ENCODE results near the gene PTGES3.
"Not testable (repeated sequence)": the region's sequence is repeated elsewhere in the genome, so short reads cannot be mapped to it uniquely, and the experiment has no call there.

PTGES3 gene

DNA sequence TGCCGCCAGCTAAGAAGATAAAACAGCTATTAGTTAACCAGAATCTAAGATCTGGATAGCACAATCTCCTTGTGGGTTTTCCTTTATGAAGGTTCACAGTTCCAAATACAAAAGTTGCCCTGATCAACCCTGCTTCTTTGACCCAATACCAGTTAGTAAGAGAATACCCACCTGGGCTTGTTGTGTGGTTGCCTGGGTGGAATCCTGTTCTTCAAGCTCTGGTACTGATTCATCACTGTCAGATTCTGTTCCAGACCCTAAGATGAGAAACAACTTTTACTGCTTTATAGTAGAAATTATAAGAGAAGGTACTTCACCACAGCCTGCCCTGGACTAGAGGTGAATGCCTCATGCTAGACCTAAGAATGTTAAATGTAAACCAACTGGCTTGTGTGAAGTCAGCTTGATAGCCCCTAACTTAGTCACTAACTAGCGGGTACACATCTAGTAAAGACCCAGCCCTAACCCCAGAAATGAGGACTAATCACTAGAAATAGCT is 26.4 kb upstream of the PTGES3 start:
- in situ Hi-C loops (cut with MboI; ENCODE audit: low pct_unique_long_range_greater_than_20kb, low sequenced_read_pairs): no loop called here
- DNase-seq: no peak

DNA sequence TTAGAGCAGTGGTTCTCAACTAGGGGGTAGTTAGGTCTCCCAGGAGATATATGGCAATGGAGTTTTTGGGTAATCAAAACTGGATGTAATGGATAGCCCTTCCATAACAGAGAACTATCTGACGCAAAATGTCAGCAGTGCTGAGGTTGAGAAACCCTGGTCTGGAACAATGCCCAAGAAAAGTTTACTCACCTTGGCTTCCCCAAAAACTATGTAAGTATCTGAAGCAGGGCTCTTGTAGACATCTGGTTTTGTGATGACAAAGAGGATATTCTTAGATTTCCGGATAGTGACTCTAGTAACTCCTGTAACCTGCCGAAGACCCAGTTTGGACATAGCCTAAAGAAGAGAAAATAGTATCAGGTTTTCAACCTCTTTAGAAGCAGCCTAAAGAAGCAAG is 25.3 kb upstream of the PTGES3 start:
- in situ Hi-C loops (cut with MboI; ENCODE audit: low pct_unique_long_range_greater_than_20kb, low sequenced_read_pairs): no loop called here

DNA sequence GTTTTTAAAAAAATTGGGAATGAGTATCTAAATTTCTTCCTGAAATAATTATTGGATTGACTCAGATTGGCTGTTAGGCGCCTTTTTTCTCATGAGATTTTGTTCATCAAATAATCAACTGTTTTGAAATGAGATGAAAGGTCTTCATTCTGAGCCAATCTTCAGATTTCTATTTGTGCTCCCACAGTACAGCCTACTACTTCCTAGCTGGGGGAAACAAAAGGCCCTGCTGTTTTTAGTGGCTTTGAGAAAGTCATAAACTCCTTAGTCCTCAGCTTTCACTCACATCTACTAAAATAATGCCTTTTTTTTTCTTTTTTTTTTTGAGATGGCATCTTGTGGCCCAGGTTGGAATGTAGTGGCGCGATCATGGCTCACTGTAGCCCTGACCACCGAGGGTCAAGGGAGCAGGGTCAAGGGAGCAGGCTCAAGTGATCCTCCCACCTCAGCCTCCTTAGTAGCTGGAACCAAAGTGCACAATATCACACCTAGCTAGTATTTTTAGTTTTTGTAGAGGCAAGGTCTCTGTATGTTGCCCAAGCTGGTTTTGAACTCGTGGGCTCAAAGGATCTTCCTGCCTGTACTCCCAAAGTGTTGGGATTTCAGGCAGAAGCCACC is 21.8 kb upstream of the PTGES3 start:
- in situ Hi-C loops (cut with MboI; ENCODE audit: low pct_unique_long_range_greater_than_20kb, low sequenced_read_pairs): no loop called here
- no peak for DNase-seq

More for the DNA sequence above, 25.3 kb upstream of the PTGES3 start:
- DNase-seq: no peak

DNA sequence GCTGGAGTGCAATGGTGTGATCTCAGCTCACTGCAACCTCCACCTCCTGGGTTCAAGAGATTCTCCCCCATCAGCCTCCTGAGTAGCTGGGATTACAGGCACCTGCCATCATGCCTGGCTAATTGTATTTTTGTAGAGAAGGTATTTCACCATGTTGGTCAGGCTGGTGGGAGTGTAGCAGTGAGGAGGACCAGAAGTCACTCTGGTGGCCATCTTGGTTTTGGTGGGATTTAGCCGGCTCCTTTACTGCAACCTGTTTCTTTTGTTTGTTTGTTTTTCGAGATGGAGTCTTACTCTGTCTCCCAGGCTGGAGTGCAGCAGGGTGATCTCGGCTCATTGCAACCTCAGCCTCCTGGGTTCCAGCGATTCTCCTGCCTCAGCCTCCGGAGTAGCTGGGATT is 16.4 kb upstream of the PTGES3 start:
- in situ Hi-C loops (cut with MboI; ENCODE audit: low pct_unique_long_range_greater_than_20kb, low sequenced_read_pairs); DNase-seq: not testable (repeated sequence)

DNA sequence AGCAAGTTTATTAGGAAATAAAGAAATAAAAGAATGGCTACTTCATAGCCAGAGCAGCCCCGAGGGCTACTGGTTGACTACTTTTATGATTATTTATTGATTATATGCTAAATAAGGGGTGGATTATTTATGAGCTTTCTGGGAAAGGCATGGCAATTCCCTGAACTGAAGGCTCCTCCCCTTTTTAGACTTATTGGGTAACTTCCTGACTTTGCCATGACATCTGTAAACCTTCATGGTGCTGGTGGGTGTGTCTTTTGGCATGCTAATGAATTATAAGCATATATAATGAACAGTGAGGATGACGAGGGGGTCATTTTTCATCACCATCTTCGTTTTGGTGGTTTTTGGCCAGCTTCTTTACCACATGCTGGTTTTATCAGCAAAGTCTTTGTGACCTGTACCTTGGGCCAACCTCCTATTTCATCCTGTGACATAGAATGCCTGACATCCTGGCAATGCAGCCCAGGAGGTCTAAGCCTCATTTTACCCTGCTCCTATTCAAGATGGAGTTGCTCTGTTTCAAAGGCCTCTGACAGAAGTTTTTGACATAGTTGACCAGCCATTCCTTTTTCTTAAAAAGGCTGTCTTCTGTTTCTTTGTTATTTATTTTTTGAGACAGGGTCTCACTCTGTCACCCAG is 11.1 kb upstream of the PTGES3 start:
- in situ Hi-C loops (cut with MboI; ENCODE audit: low pct_unique_long_range_greater_than_20kb, low sequenced_read_pairs): no loop called here
- peak; percentile 79 for DNase-seq

DNA sequence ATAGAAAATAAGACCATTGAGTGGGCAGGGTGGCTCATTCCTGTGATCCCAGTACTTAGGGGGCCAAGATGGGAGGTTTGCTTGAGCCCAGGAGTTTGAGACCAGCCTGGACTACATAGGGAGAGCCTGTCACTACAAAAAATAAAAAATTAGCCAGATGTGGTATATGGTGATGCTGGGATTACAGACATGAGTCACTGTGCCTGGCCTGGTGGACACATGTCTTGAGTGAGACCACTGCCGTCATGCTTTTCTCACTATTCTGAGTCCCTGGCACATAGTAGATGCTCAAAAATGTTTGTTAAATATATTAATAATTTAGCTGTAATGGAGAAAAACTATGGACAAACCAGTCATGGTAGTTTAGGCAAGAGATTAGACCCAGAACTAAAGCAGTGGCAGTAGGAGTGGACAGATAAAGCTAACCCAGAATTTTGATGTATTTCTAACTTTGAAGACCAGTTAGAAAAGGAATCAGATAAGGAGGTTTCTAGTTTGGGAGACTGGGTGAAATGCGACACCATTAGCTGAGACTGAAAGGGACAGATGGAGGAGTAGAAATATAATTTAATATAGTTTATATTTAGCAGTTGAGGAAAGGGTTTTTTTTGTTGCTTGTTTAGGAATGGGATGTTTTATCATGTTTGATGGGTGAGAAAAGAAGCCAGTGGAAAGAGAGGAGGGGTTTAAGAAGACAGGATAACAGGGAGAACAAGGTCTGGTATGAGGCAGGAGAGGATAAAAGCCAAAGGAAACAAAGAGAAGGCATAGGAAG is 7.4 kb upstream of the PTGES3 start:
- DNase-seq: no peak
- in situ Hi-C loops (cut with MboI; ENCODE audit: low pct_unique_long_range_greater_than_20kb, low sequenced_read_pairs): no loop called here

DNA sequence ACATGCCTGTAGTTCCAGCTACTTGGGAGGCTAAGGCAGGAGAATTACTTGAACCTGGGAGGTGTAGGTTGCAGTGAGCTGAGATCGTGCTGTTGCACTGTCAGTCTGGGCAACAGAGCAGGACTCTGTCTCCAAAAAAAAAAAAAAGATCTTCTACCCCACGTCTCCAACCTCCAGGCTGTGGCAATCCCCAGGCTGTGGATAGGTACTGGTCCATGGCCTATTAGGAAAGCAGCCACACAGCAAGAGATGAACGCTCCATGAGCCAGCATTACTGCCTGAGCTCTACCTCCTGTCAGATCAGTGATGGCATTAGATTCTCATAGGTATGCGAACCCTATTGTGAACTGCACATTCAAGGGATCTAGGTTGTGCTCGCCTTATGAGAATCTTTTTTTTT is 6.1 kb upstream of the PTGES3 start:
- no peak for DNase-seq
- in situ Hi-C loops (cut with MboI; ENCODE audit: low pct_unique_long_range_greater_than_20kb, low sequenced_read_pairs): no loop called here

DNA sequence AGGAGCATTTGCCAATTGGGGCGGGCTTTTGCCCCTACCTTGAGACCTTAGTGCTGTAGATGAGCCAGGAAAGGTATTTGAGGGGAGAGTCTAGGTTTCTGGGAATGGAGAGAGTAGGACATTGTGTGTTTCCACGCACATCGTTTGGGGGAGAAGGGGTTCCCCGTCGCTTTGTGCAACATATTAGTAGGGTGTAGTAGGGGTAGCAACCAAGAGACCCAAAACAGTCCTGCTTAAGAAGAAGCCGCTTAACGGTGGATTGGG is 694 bp upstream of the PTGES3 start:
- in situ Hi-C loops (cut with MboI; ENCODE audit: low pct_unique_long_range_greater_than_20kb, low sequenced_read_pairs): no loop called here
- DNase-seq: no peak

DNA sequence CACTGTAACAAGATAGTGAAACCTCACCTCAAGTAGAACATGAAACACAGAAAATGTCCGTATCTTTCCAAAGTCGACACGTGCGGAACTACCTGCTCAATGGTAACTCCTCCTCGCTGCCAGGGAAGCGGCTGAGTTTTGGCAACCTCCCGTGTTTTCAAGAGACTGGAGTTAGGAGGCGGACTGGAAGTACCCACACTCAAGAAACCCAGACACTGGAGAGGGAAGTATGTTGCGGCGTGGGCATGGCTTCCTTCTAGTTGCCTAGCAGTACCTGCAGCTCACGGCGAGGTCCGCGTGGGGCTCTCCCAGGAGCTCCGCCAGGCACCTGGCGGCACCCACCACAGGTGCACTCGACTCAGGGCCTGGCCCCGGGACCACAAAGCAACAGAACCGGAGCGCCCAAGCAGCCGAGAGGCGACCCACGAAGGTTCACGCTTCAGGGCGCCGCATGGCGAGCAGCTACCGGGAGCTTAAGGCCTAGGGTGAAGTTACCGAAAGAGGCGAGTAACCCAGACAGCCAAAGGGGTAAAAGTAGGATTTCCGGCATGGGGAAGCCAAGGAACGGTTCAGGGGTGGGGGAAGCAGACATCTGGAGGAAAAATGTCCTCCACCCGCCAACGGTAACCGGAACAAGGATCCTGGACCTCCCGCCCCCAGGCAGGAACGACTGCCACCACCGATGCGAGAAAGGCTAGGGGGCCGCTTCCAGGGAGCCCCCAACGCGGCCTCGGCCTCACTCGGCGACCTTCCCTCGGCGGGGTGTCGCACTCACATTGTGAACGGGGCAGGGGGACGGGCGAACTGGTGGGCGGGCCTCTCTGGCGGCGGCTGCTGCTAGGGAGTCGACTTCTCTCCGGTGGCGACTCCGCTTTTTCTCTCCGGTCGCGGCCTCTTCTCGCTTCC is 608 bp downstream of the PTGES3 start:
- DNase-seq: peak; percentile 69
- in situ Hi-C loops (cut with MboI; ENCODE audit: low pct_unique_long_range_greater_than_20kb, low sequenced_read_pairs): no loop called here

DNA sequence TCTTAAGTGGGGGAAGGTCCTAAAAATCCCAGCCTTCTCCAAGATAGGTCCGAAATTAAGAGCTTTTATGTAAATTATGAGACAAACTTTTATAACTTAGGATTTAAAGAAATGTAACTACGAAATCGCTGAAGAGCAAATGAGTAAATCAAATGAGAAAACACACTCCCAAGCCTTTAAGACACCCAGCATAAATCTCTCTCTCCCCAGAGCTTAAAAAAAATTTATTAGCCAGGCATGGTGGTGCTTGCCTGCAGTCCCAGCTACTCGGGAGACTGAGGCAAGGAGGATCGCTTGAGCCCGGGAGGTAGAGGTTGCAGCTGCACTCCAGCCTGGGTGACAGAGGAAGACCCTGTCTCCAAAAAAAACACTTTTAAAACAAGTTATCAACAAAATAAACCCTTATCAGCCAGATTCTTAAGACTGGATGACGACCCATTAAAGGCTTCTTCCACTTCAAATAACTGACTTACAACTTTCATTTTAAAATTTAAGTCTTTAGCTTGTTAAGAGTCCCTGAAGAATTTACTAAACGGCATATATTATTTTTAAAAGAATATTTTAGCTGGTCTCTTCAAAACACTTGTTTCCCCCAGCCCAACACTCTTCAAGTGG is 3.2 kb downstream of the PTGES3 start:
- in situ Hi-C loops (cut with MboI; ENCODE audit: low pct_unique_long_range_greater_than_20kb, low sequenced_read_pairs): no loop called here
- DNase-seq: peak; percentile 60

DNA sequence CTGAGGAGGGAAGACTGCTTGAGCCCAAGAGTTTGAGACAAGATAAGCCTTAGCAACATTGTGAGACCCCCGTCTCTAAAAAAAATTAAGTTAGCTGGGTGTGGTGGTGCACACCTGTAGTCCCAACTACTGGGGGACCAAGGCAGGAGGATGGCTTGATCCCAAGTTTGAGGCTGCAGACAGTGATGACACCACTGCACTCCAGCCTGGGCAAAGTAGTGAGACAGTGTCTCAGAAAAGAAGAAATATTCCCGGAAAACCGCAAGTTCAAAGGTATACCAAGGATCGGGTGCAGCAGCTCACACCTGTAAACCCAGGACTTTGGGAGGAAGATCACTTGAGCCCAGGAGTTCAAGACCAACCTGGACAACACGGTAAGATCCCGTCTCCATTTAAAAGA is 5.8 kb downstream of the PTGES3 start:
- in situ Hi-C loops (cut with MboI; ENCODE audit: low pct_unique_long_range_greater_than_20kb, low sequenced_read_pairs): no loop called here
- no peak for DNase-seq

DNA sequence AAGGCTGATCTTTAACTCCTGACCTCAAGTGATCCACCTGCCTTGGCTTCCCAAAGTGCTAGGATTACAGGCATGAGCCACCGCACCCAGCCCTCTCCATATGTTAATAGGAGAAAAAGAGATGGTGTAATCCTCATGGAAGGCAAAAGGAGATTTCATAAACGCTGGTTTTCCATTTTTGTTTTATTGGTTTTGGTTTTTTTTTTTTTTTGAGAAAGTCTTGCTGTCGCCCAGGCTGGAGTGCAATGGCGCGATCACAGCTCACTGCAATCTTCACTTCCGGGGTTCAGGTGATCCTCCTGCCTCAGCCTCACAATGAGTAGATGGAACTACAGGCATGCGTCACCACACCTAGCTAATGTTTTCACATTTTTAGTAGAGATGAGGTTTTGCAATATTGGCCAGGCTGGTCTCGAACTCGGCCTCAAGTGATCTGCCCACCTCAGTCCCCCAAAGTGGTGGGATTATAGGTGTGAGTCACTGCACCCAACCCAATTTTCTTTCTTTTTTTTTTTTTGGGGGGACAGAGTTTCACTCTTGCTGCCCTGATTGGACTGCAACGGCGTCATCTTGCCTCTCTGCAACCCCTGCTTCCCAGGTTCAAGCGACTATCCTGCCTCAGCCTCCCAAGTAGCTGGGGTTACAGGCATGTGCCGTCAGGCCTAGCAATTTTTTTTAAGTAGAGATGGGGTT is 8.1 kb downstream of the PTGES3 start:
- DNase-seq: no peak
- in situ Hi-C loops (cut with MboI; ENCODE audit: low pct_unique_long_range_greater_than_20kb, low sequenced_read_pairs): no loop called here

DNA sequence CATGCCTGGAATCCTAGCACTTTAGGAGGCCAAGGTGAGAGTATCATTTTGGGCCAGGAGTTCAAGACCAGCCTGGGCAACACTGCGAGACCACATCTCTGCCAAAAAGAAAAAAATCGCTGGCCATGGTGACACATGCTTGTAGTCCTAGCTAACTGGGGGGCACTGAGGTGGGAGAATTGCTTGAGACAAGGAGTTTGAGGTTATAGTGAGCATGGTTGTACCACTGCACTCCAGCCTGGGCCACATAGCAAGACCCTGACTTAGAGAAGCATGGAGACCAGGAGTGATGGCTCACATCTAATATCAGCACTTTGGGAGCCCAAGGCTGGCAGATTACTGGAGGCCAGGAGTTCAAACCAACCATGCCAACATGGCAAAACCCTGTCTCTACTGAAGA is 9.2 kb downstream of the PTGES3 start:
- no peak for DNase-seq
- in situ Hi-C loops (cut with MboI; ENCODE audit: low pct_unique_long_range_greater_than_20kb, low sequenced_read_pairs): no loop called here

DNA sequence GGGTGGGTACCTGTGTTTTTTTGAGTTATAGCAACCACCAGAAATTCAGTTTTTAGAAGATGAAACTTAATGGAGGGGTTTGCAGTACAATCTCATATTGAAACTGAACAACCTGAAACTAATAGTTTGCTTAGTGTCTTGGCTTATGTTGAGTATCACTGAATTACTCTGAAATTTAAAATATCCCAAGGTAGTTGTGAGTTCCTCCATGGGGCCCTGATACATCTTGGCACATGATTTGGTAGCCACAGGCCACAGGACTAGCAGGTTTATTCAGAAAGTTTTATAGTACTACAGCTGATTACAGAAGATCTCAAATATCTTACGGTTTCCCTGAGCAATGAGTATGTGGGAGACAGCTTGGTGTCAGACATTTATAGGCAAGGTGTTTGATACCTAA is 10.4 kb downstream of the PTGES3 start:
- no peak for DNase-seq
- in situ Hi-C loops (cut with MboI; ENCODE audit: low pct_unique_long_range_greater_than_20kb, low sequenced_read_pairs): no loop called here

DNA sequence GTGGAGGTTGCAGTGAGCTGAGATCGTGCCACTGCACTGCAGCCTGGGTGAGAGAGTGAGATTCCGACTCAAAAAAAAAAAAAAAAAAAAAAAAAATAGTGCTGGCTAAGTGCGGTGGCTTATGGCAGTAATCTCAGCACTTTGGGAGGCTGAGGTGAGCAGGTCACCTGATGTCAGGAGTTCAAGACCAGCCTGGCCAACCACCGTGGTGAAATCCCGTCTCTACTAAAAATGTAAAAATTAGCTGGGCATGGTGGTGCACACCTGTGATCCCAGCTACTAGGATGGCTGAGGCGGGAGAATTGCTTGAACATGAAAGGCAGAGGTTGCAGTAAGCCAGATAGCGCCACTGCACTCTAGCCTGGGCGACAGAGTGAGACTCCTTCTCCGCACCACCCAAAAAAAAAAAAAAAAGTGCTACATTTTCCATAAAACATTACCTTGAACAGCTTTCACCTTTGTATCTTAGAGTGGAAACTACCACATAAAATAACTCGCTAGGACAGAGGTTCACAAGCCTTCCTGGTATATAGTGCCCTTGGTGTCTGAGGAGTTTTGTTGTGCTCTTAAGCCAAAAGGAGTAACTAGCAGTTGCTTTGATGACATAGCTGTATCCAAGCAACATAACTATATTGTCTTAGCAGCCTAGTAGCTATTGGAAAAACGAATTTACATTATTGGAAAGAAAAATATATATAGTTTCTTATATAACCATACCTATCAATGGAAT is 11.1 kb downstream of the PTGES3 start:
- DNase-seq: no peak
- in situ Hi-C loops (cut with MboI; ENCODE audit: low pct_unique_long_range_greater_than_20kb, low sequenced_read_pairs): no loop called here

DNA sequence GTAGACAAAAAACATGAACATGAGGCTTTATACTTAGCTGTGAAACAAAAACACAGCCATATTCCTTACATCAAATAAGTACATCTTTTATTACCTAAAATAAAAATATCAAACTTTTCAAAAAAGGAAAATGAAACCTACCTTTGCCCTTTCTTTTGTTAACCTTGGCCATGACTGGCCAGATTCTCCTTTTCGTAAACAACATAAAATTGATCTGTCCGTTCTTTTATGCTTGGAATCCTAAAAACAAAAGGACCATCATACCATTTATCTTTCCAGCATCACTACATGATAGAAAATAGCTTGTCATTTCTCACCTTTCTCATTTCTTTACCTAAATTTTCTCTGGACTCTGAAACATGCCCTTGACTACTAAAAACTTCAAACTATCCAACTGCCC is 16.5 kb downstream of the PTGES3 start:
- DNase-seq: no peak
- in situ Hi-C loops (cut with MboI; ENCODE audit: low pct_unique_long_range_greater_than_20kb, low sequenced_read_pairs): no loop called here

DNA sequence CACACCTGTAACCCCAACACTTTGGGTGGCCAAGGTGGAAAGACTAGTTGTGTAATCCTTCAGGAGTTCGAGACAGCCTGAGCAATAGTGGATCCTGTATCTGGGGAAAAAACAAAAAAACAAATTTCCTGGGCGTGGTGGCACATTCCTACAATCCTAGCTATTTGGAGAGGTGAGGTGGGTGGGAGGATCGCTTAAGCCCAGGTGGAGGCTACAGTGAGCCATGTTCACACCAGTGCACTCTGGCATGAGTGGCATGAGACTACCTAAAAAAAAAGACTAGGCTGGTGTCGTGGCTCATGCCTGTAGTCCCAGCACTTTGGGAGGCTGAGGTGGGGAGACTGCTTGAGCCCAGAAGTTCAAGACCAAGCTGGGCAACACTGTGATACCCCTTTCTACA is 17.2 kb downstream of the PTGES3 start:
- DNase-seq: no peak
- in situ Hi-C loops (cut with MboI; ENCODE audit: low pct_unique_long_range_greater_than_20kb, low sequenced_read_pairs): no loop called here

DNA sequence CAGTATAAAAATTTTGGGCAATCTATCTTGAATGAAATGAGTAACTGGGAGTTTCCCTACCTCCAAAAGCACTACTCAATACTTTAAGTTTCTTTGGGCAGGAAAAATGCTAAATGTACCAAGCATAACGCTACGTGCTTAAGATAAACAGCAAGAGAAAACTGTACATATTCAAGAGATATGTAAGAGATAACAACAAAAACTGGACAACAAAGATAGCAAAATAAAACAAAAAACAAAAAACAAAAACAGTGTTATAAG is 20.0 kb downstream of the PTGES3 start:
- in situ Hi-C loops (cut with MboI; ENCODE audit: low pct_unique_long_range_greater_than_20kb, low sequenced_read_pairs): no loop called here

More for the DNA sequence above, 20.0 kb downstream of the PTGES3 start:
- DNase-seq: no peak
